Karpas-422 (cell line): Measurements from ENCODE around the gene IVL. TPM values are rescaled to one million over a fixed set of nuclear protein-coding genes. Genes with fewer than 3 reads are reported as not detected.

Source experiments
- DNase-seq: peaks from one replicate; pipeline ENCODE4 v3.0.0-alpha.2; 2015
- H2AFZ ChIP-seq: fragments of 200-600 bp; sonication (generic); 2 replicates; pipeline ENCODE4 v1.6.1; 2014; ENCODE audit warnings: antibody characterized with exemption, low read length, mixed read lengths
- H3K27ac ChIP-seq: fragments of 200-600 bp; sonication (generic); 2 replicates; pipeline ENCODE4 v1.5.1; 2014; ENCODE audit warnings: mild to moderate bottlenecking, low read length, moderate library complexity
- H3K27me3 ChIP-seq: fragments of 200-600 bp; sonication (generic); 2 replicates; pipeline ENCODE4 v1.6.1; 2014; ENCODE audit warnings: low read length, mixed read lengths
- H3K36me3 ChIP-seq: fragments of 200-600 bp; sonication (generic); 2 replicates; pipeline ENCODE4 v1.6.1; 2014; ENCODE audit warnings: low read length, mixed read lengths; ENCODE audit not compliant: insufficient read depth
- H3K4me1 ChIP-seq: fragments of 200-600 bp; sonication (generic); 2 replicates; pipeline ENCODE4 v1.6.1; 2014; ENCODE audit warnings: mild to moderate bottlenecking, low read length, mixed read lengths
- H3K4me2 ChIP-seq: fragments of 200-600 bp; sonication (generic); 2 replicates; pipeline ENCODE4 v1.6.1; 2014; ENCODE audit warnings: low read length, low read depth, mild to moderate bottlenecking; ENCODE audit not compliant: poor library complexity, severe bottlenecking
- H3K4me3 ChIP-seq: fragments of 200-600 bp; sonication (generic); 2 replicates; pipeline ENCODE4 v1.5.1; 2014; ENCODE audit warnings: mild to moderate bottlenecking, antibody characterized with exemption, low read length, mixed read lengths
- H3K79me2 ChIP-seq: fragments of 200-600 bp; sonication (generic); 2 replicates; pipeline ENCODE4 v1.6.1; 2014; ENCODE audit warnings: mild to moderate bottlenecking, low read length, mixed read lengths
- H3K9ac ChIP-seq: fragments of 200-600 bp; sonication (generic); 2 replicates; pipeline ENCODE4 v1.6.0; 2014; ENCODE audit warnings: low read length
- H3K9me2 ChIP-seq: fragments of 200-600 bp; sonication (generic), shearing (Covaris generic); replicated peaks from 2 replicates; pipeline ENCODE4 v1.6.0; 2014; ENCODE audit warnings: mild to moderate bottlenecking, low read length, moderate library complexity; ENCODE audit not compliant: insufficient read depth
- H3K9me3 ChIP-seq: fragments of 300-700, 200-600 bp; sonication (generic); 2 replicates; pipeline ENCODE4 v1.6.1; 2014; ENCODE audit warnings: low read length, mixed read lengths
- H4K20me1 ChIP-seq: fragments of 200-600 bp; sonication (generic); 2 replicates; pipeline ENCODE4 v1.6.1; 2014; ENCODE audit warnings: mild to moderate bottlenecking, antibody characterized with exemption, low read length, low read depth; ENCODE audit not compliant: insufficient read depth
- total RNA-seq: library from RNA; depleted of rRNA; stranded (reverse); fragments of >200 nt; shearing (Covaris generic); gene quantifications from 2 replicates; pipeline ENCODE4 v1.2.3, GENCODE V29; 2014; ENCODE audit warnings: low replicate concordance; rRNA removed

The IVL gene
- total RNA-seq, 1 experiment from 2014 or later, result not detected

GRCh38 chr1:152959801-152960451 is 51.6 kb downstream of the IVL start:
- no peaks in the 10 kb centered on the region for H3K9me3 ChIP-seq
- H3K9me2 ChIP-seq, result no peaks in the 10 kb centered on the region
- no peak for DNase-seq

GRCh38 chr1:152960452-152961044 is 52.2 kb downstream of the IVL start:
- no peaks in the 10 kb centered on the region for H3K9me2 ChIP-seq

More at GRCh38 chr1:152959801-152960451, 51.6 kb downstream of the IVL start:
- Histone ChIP-seq H3K4me2 (no peak overlapping the region), H3K36me3 (no peaks in the 10 kb centered on the region), H3K27me3 (no peaks in the 10 kb centered on the region), H3K27ac (no peak overlapping the region), H3K4me1 (peaks cover 9% of the 10 kb centered on the region), H3K79me2 (no peaks in the 10 kb centered on the region), H2AFZ (no peak overlapping the region), H3K9ac (no peak overlapping the region), H4K20me1 (no peaks in the 10 kb centered on the region), H3K4me3 (no peak overlapping the region)

More at GRCh38 chr1:152960452-152961044, 52.2 kb downstream of the IVL start:
- H3K9ac ChIP-seq, result no peak overlapping the region
- H3K4me2 ChIP-seq, result peak overlapping the region; percentile 32
- no peak overlapping the region for H2AFZ ChIP-seq
- no peaks in the 10 kb centered on the region for H4K20me1 ChIP-seq
- no peak overlapping the region for H3K27ac ChIP-seq
- peak; percentile 86 for DNase-seq
- no peaks in the 10 kb centered on the region for H3K9me3 ChIP-seq
- no peaks in the 10 kb centered on the region for H3K36me3 ChIP-seq
- no peaks in the 10 kb centered on the region for H3K79me2 ChIP-seq
- H3K4me3 ChIP-seq, result no peak overlapping the region
- peaks cover 9% of the 10 kb centered on the region for H3K4me1 ChIP-seq
- H3K27me3 ChIP-seq, result no peaks in the 10 kb centered on the region

Other genes with a start within 250 kb of the IVL start
- not detected in 2 replicates for gene LCE2D, start 245.2 kb upstream of the IVL start, total RNA-seq
- not detected in 2 replicates for gene LCE2C, start 233.3 kb upstream of the IVL start, total RNA-seq
- not detected in 2 replicates for gene LCE2B, start 222.4 kb upstream of the IVL start, total RNA-seq
- gene LCE2A, start 210.2 kb upstream of the IVL start, total RNA-seq, result not detected in 2 replicates
- gene LCE4A, start 200.4 kb upstream of the IVL start, total RNA-seq, result not detected in 2 replicates
- gene KPRP, start 150.5 kb upstream of the IVL start, total RNA-seq, result not detected in 2 replicates
- gene LCE1F, start 133.4 kb upstream of the IVL start, total RNA-seq, result not detected in 2 replicates
- gene LCE1E, start 122.3 kb upstream of the IVL start, total RNA-seq, result not detected in 2 replicates
- gene LCE1D, start 111.8 kb upstream of the IVL start, total RNA-seq, result not detected in 2 replicates
- gene LCE1C, start 101.9 kb upstream of the IVL start, total RNA-seq, result not detected in 2 replicates
- not detected in 2 replicates for gene LCE1B, start 96.6 kb upstream of the IVL start, total RNA-seq
- not detected in 2 replicates for gene LCE1A, start 81.1 kb upstream of the IVL start, total RNA-seq
- gene LCE6A, start 65.7 kb upstream of the IVL start, total RNA-seq, result not detected in 2 replicates
- not detected in 2 replicates for gene LCE7A, start 48.5 kb upstream of the IVL start, total RNA-seq
- gene SMCP, start 30.2 kb upstream of the IVL start, total RNA-seq, result not detected in 2 replicates
- gene SPRR5, start 38.7 kb downstream of the IVL start, total RNA-seq, result not detected in 2 replicates
- gene SPRR4, start 62.1 kb downstream of the IVL start, total RNA-seq, result not detected in 2 replicates
- gene SPRR1A, start 75.5 kb downstream of the IVL start, total RNA-seq, result not detected in 2 replicates
- gene SPRR3, start 93.2 kb downstream of the IVL start, total RNA-seq, result not detected in 2 replicates
- gene SPRR1B, start 122.7 kb downstream of the IVL start, total RNA-seq, result not detected in 2 replicates
- not detected in 2 replicates for gene SPRR2D, start 132.6 kb downstream of the IVL start, total RNA-seq
- not detected in 2 replicates for gene SPRR2A, start 149.0 kb downstream of the IVL start, total RNA-seq
- gene SPRR2B, start 163.1 kb downstream of the IVL start, total RNA-seq, result not detected in 2 replicates
- not detected in 2 replicates for gene SPRR2E, start 186.0 kb downstream of the IVL start, total RNA-seq
- not detected in 2 replicates for gene SPRR2F, start 205.0 kb downstream of the IVL start, total RNA-seq
- gene SPRR2G, start 242.3 kb downstream of the IVL start, total RNA-seq, result not detected in 2 replicates